Hematopoietic multipotent progenitor cell (in vitro differentiated cells): ENCODE results near the gene GMPPB. TPM values are rescaled to one million over a fixed set of nuclear protein-coding genes. Genes with fewer than 3 reads are reported as not detected.
A peak's percentile ranks its signal among the peaks of the same experiment; 100 is the strongest.
"Not testable (repeated sequence)": the region's sequence is repeated elsewhere in the genome, so short reads cannot be mapped to it uniquely, and the experiment has no call there.

Experiments
- DNase-seq, 3 donors: peaks; one replicate each; pipeline ENCODE4 v3.0.0-alpha.2; 2011 to 2015; ENCODE audit warnings: low read depth in 2 of 3, low spot score in 2 of 3
- total RNA-seq: library from RNA; depleted of rRNA; stranded (reverse); fragments of >200 nt; gene quantifications from one replicate; pipeline ENCODE4 v1.2.3, GENCODE V29; 2012

Gene GMPPB
- total RNA-seq, 1 donor = 24.0 TPM

- DNase-seq = not testable (repeated sequence)
Measured at GRCh38 chr3:49694409-49695070, 29.2 kb downstream of the GMPPB start.

DNA sequence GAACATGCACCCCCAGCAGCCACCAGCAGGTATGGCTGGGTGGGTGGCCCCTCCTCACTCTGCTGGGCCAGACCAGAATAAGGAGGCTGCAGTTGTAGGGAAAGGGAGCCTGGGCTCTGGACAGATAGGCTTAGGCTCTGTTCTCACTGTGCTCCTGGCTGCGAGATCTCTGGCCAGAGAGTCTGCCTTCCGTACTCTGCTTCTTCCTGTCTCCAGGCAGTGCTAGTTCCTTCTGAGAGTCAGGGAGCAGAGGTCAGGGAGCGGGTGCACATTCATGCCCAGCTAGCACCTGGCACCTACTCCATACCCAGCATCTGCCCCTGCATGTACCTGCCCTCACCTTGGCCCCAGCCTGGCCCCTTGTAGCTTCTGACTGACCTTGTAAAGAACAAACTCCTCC, 32.3 kb downstream of the GMPPB start:
- DNase-seq = not testable (repeated sequence)

GRCh38 chr3:49690856-49691255, 32.9 kb downstream of the GMPPB start:
- not testable (repeated sequence) for DNase-seq

DNA sequence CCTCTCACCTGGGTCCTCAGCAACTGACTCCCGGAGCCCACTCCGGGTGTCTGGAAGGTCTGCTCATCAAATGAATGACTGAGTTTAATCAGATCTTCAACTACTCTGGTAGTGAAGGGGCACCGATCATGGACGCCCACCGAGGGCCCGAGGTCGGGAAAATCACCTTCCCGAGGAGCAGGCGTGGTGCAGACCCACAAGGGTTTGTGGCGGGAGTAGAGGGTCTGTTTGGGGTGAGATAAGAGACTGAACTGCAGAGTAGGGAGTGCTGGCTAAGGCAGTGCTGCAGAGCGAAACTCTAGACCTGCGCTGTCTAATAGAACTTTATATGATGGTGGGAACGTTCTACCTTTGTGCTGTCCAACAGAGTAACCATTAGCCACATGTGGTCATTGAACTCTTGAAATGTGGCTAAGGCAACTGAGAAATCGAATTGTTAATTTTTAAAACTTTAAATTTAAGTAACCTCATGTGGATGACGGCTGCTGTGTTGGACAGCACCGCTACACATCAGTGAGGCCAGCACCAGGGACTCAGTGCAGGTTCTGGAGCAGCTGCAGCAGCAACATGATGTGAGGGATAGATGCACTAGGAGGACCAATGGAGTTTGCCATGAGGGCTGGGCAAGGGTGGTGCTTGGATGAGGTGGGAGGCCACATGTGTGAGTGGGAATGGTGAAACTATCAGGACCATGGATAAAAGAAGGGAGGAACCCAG, 33.7 kb downstream of the GMPPB start:
- peak in 1 of 3 donors; percentile 18 for DNase-seq

DNA sequence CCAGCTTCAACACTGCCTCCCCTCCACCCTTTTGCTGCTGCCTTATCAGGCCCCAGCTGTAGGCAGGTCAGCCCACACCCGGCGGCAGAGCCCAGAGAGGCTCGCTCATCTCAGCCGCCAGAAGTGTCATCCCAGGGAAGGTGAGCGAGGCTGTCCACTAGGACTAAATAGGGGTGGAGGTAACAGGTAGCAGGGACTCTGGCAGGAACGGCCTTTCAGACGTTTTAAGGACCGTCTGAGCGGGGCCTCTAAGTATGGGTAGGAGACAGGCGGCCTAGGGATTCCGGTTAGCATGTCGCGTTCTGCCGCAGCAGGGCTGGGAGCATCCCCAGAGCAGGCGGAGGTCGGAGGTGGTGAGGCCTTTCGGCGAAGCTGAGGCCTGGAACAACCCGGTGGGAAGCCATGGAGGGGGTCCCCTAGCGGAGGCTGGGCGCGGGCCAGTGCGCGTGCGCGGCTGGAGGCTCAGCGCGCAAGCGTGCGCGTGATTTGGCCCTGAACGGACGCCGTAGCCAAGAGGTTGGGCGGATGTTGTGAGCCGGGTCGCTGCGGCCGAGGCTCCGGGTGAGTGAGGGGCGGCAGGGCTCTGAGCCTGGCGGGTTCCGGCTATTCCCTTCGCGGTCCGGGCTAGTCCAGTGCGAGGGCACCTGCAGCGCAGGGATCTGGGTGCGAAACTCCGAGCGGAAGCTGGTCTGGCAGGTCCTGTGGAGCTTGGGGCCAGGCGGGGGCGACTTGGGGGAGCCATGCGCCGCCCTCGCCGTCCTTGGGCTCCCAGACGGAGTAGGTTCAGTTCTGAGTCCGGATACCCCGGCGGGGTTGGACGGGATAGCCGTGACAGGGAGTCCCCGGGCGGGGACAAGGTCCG, 34.5 kb downstream of the GMPPB start, which contains the start of the genes MST1 and RNF123:
TSS of gene MST1 (minus strand) at position 429 of the 862 bp plus-strand sequence. CDS start 783 bp downstream, outside the sequence.
TSS of gene RNF123 (plus strand) at position 512 of the 862 bp plus-strand sequence. CDS start 1,609 bp downstream, outside the sequence.
- DNase-seq = peak; percentile 92 to 95 (median 93)

- DNase-seq = not testable (repeated sequence)
Measured at GRCh38 chr3:49688338-49689045, 35.3 kb downstream of the GMPPB start.

- DNase-seq = not testable (repeated sequence)
Measured at GRCh38 chr3:49687424-49687795, 36.3 kb downstream of the GMPPB start.

- peak in 2 of 3 donors; percentile 37 to 53 for DNase-seq
Measured at GRCh38 chr3:49686769-49687423, 36.9 kb downstream of the GMPPB start.

DNA sequence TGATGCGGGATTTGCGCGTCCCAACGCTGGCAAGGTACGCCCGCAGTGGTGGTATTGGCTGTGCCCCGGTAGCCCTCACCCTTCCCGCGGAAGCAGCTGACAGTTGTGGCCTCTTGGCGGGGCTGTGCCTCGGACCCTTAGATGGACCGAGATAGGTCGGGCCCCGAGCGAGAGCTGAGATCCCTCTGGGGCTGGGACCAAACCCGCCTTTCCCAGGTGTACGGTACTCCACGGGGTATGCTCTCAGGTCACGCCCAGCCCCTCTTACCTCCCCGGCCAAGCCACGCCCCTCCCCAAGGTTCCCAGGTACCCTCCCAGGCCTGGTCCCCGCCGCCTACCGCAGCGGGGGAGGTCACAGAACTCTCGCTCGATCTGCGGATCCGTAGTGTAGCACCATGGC, 37.4 kb downstream of the GMPPB start:
- DNase-seq = peak in 2 of 3 donors; percentile 8 to 18

DNA sequence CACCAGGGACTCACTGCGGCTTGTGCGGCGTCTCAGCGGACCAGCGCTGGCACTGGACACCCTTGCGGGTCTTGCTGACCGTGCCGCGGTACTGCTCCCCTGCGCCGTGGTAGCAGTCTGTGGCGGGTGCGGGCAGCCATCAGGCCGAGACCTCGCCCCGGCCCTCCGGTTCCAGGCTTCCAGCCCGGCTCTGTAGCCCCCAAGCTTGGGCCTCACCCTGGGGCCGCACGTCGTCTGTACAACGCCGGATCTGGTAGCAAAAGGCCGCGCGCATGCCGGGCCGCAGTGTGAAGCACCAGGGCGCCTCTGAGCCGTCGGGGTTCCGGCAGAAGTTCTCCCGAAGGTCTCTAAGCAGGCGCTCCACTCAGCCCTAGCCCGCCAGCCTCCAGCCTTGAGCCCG, 37.9 kb downstream of the GMPPB start:
- not testable (repeated sequence) for DNase-seq

DNA sequence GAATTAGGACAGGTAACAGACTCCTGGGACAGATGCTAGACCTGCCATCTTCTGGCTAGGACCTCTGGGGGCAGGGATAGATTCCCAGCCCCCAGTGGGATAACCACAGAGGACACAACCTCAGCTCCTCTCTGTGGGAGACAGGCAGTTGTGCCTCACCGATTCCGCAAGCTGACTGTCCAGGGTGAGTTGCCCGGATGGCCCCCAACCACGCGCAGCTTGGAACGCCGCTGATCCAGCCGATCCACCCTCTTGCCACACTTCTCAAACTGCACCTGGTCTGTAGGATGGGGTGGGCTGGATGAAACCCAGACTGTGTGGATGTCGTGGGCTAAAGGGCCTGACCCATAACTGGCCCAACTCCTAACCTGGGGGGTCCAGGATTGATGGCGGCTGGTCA, 38.6 kb downstream of the GMPPB start:
- not testable (repeated sequence) for DNase-seq

- not testable (repeated sequence) for DNase-seq
Measured at GRCh38 chr3:49684453-49684852, 39.3 kb downstream of the GMPPB start.

- DNase-seq = no peak
Measured at GRCh38 chr3:49683162-49683561, 40.6 kb downstream of the GMPPB start.

DNA sequence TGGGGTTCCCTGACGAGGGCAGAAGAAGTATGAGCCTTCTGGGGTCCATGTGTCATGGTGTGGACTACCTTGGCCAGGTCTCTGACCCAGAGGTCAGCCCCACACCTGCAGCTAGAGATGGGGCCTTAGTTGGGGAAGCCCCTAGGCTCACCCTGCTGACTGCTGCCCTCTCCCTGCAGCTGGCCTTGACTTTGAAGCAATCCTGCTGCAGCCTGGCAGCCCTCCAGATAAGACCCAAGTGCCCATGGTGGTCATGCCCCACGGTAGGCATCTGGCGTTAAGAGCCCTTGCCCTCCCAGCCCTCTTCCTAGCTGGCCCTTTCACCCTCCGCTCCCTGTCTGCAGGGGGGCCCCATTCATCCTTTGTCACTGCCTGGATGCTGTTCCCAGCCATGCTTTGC, 42.2 kb downstream of the GMPPB start:
- DNase-seq = no peak

GRCh38 chr3:49681232-49681522, 42.6 kb downstream of the GMPPB start:
- DNase-seq = no peak

DNA sequence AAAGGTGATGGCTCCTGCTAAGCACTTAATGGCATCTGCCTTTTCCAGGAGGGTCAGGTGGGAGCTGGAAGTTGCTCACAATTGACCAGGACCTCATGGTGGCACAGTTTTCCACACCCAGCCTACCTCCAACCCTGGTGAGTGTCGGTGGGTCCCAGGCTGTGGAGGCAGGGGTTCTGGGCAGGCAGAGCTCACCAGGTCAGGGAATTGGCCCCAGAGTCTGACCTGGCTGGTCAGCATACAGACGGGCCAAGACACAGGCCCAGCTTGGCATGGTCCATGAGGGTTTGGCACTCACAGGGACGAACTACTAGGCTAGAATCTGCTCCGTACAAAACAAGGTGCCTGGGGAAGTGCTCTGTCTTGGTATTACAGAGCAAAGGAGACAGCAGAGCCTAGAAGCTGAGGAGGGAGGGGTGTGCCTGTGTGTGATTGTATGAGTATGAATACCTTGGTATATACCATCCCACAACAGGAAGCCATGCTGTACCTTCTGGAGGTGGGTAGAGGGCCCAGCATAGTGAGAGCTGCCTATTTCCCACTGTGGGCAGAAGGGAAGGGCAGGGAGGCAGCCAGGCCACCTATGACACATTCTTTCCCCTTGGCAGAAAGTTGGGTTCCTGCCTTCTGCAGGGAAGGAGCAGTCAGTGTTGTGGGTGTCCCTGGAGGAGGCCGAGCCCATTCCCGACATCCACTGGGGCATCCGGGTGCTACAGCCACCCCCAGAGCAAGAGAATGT, 43.1 kb downstream of the GMPPB start:
- no peak for DNase-seq

DNA sequence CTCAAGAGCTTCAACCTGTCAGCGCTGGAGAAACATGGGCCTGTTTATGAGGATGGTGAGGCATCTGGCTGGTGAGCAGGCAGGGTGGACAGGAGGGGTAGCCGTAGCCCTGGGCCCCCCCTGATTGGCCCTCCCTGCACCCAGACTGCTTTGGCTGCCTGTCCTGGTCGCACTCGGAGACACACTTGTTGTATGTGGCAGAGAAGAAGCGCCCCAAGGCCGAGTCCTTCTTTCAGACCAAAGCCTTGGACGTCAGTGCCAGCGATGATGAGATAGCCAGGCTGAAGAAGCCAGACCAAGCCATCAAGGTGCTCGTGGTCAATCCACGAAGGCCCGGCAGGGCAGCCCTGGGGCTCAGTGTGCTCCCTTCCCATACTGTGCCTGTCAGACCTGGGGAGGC, 47.8 kb downstream of the GMPPB start:
- no peak for DNase-seq

GRCh38 chr3:49674497-49674983, 49.2 kb downstream of the GMPPB start:
- no peak for DNase-seq
